MM.1S (cell line): Measurements from ENCODE around the gene PRPH2.

Source experiments
- DNase-seq: peaks from one replicate; pipeline ENCODE4 v3.0.0-alpha.2; 2015
- H2AFZ ChIP-seq: fragments of 300-600 bp; sonication (generic); 2 replicates; pipeline ENCODE4 v1.6.0; 2016; ENCODE audit warnings: antibody characterized with exemption, low read length
- H3F3A ChIP-seq: fragments of 300-600 bp; sonication (generic); 2 replicates; pipeline ENCODE4 v1.6.1; 2016; ENCODE audit warnings: mild to moderate bottlenecking, antibody characterized with exemption, low read length, moderate library complexity, mixed read lengths; ENCODE audit not compliant: insufficient read depth
- H3K27ac ChIP-seq: fragments of 300-600 bp; sonication (generic); 2 replicates; pipeline ENCODE4 v1.5.1; 2016; ENCODE audit warnings: mild to moderate bottlenecking, low read length
- H3K27me3 ChIP-seq: fragments of 300-600 bp; sonication (generic); replicated peaks from 2 replicates; pipeline ENCODE4 v1.6.0; 2016; ENCODE audit warnings: low read length; ENCODE audit not compliant: insufficient read depth
- H3K36me3 ChIP-seq: fragments of 300-600 bp; sonication (generic); replicated peaks from 2 replicates; pipeline ENCODE4 v1.6.1; 2016; ENCODE audit warnings: mild to moderate bottlenecking, low read length, mixed read lengths; ENCODE audit not compliant: insufficient read depth
- H3K4me1 ChIP-seq: fragments of 300-600 bp; sonication (generic); 2 replicates; pipeline ENCODE4 v1.6.1; 2016; ENCODE audit warnings: low read length, mixed read lengths
- H3K4me2 ChIP-seq: fragments of 300-600 bp; sonication (generic); 2 replicates; pipeline ENCODE4 v1.6.0; 2016; ENCODE audit warnings: low read depth, low read length
- H3K4me3 ChIP-seq: fragments of 300-600 bp; sonication (generic); 2 replicates; pipeline ENCODE4 v1.5.1; 2016; ENCODE audit warnings: low read length, mixed read lengths
- H3K79me2 ChIP-seq: fragments of 300-600 bp; sonication (generic); 2 replicates; pipeline ENCODE4 v1.6.1; 2016; ENCODE audit warnings: mixed run types, low read length, mixed read lengths
- H3K9ac ChIP-seq: fragments of 300-600 bp; sonication (generic); 2 replicates; pipeline ENCODE4 v1.6.1; 2016; ENCODE audit warnings: low read length, mixed read lengths
- H3K9me2 ChIP-seq: fragments of 300-600 bp; sonication (generic); replicated peaks from 2 replicates; pipeline ENCODE4 v1.6.1; 2016; ENCODE audit warnings: mild to moderate bottlenecking, low read length, mixed read lengths; ENCODE audit not compliant: insufficient read depth
- H3K9me3 ChIP-seq: fragments of 300-600 bp; sonication (generic); replicated peaks from 2 replicates; pipeline ENCODE4 v1.6.1; 2016; ENCODE audit warnings: mild to moderate bottlenecking, low read length, mixed read lengths; ENCODE audit not compliant: insufficient read depth
- H4K20me1 ChIP-seq: fragments of 300-600 bp; sonication (generic); 2 replicates; pipeline ENCODE4 v1.6.1; 2016; ENCODE audit warnings: mild to moderate bottlenecking, low read length, moderate library complexity, mixed read lengths; ENCODE audit not compliant: insufficient read depth
- EZH2 ChIP-seq: fragments of 300-600 bp; sonication (generic); optimal IDR thresholded peaks from 2 replicates; pipeline ENCODE3; 2017; ENCODE audit warnings: low read depth, mild to moderate bottlenecking, antibody characterized with exemption, low read length, mixed read lengths
- EZH2phosphoT487 ChIP-seq: fragments of 300-600 bp; sonication (generic); IDR thresholded peaks from 2 replicates; pipeline ENCODE4 v1.6.1; 2018; ENCODE audit warnings: antibody characterized with exemption, low read length
- TF ChIP-seq, protein P1 (sequence below): fragments of 300-600 bp; sonication (generic); IDR thresholded peaks from 2 replicates; pipeline ENCODE4 v1.5.1; 2016; ENCODE audit warnings: antibody characterized with exemption, low read length, mixed read lengths

PRPH2 gene

DNA sequence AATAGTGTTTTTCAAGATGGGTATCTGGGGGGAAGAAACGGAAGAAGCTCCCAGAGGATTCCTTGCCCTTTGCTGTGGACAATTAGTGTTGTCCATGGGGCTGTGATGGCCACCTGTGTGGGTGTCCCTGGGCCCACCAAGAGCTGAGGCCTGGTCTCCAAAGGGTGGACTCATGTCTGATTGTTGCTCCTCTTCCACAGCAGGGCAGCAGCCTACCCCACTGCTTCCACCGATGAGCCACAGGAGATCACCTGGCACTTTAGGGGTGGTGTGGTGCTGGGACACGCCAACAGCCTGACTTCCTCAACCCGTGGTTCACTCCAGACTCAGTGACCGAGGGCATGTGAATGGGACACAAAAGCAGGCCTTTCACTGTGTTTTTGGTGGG is 25.1 kb downstream of the PRPH2 start:
- Histone ChIP-seq H3K4me1 (no peaks in the 10 kb centered on the region; the same call in 1 of the 2 replicates), H3K79me2 (no peaks in the 10 kb centered on the region), H3K9ac (no peak overlapping the region), H3K4me3 (no peak overlapping the region), H3K27me3 (no peaks in the 10 kb centered on the region), H3K4me2 (no peak overlapping the region), H3K27ac (no peak overlapping the region), H3K9me2 (no peaks in the 10 kb centered on the region), H3K9me3 (no peaks in the 10 kb centered on the region), H2AFZ (no peak overlapping the region), H4K20me1 (no peaks in the 10 kb centered on the region), H3F3A (peaks cover 6% of the 10 kb centered on the region), H3K36me3 (0 out of 2 replicates have a peak, but pooled peaks cover 4% of the 10 kb centered on the region)
- TF ChIP-seq EZH2 (no peak), EZH2phosphoT487 (no peak)
- TF ChIP-seq, protein P1, sequence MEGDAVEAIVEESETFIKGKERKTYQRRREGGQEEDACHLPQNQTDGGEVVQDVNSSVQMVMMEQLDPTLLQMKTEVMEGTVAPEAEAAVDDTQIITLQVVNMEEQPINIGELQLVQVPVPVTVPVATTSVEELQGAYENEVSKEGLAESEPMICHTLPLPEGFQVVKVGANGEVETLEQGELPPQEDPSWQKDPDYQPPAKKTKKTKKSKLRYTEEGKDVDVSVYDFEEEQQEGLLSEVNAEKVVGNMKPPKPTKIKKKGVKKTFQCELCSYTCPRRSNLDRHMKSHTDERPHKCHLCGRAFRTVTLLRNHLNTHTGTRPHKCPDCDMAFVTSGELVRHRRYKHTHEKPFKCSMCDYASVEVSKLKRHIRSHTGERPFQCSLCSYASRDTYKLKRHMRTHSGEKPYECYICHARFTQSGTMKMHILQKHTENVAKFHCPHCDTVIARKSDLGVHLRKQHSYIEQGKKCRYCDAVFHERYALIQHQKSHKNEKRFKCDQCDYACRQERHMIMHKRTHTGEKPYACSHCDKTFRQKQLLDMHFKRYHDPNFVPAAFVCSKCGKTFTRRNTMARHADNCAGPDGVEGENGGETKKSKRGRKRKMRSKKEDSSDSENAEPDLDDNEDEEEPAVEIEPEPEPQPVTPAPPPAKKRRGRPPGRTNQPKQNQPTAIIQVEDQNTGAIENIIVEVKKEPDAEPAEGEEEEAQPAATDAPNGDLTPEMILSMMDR: no peak
- no peak for DNase-seq

DNA sequence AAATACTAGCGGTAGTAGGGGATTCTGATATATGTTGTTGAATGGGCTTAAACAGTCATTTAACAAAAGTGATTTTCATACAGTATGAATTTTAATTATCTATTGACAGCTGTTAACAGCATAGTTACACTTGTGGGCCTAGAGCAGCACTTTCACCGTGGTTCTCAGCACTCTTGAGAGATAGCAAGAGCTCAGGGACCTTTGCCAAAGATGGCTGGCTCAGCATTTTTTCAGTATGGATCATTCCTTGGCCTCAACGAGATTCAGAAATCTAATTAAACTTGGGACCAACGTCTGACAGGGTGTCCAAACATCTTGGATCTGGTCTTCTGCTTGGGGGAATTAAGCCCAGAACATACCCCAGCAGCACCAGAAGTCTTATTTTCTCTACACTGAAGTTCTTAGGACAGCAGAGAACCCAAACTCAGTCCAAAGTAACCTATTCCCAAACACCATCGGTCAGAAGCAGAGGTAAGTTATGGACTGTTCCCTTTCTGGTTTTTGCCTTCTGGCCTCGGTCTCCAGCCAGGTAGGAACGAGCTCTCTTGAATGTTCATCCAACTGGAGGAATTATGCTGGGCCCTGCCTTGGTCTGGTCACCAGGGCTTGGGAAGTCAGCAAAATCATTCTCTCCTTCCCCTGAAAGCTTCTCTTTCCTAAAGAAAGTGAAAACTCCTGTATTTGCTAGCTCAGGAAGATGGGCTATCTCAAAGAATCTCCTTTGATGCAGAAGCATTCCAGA is 25.7 kb downstream of the PRPH2 start:
- H3K36me3 ChIP-seq: 0 out of 2 replicates have a peak, but pooled peaks cover 4% of the 10 kb centered on the region
- H3K79me2 ChIP-seq: no peaks in the 10 kb centered on the region
- peaks cover under 1% of the 10 kb centered on the region; the same call in 1 of the 2 replicates for H3F3A ChIP-seq
- no peak overlapping the region for H3K27ac ChIP-seq
- no peak overlapping the region for H2AFZ ChIP-seq
- no peak overlapping the region for H3K9ac ChIP-seq
- no peaks in the 10 kb centered on the region for H3K9me2 ChIP-seq
- H3K9me3 ChIP-seq: no peaks in the 10 kb centered on the region
- no peaks in the 10 kb centered on the region for H4K20me1 ChIP-seq
- H3K27me3 ChIP-seq: no peaks in the 10 kb centered on the region
- H3K4me1 ChIP-seq: no peaks in the 10 kb centered on the region
- DNase-seq: no peak
- no peak overlapping the region for H3K4me2 ChIP-seq
- no peak for TF ChIP-seq EZH2
- TF ChIP-seq, protein P1: no peak
- TF ChIP-seq EZH2phosphoT487: no peak
- no peak overlapping the region for H3K4me3 ChIP-seq

DNA sequence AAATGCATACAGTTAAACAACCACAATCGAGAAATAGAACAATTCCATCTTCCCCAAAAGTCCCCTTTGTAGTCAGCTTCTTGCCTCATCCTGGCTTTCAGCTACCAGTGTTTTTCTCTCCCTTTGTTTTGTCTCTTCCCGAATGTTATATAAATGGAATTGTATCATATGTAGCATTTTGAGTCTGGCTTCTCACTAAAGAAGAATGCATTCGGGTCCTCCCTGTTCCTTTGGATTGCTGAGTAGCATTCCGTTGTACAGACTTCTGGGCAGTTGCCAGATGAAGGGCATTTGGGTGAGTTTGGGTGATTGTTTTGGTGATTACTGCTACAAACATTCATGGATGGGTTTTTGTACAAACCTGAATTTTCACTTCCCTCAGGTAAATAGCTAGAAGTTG is 27.8 kb downstream of the PRPH2 start:
- no peaks in the 10 kb centered on the region for H3K9me2 ChIP-seq
- no peak overlapping the region for H3K9ac ChIP-seq

More for the DNA sequence above, 27.8 kb downstream of the PRPH2 start:
- H3K4me2 ChIP-seq: no peak overlapping the region
- no peak overlapping the region for H3K27ac ChIP-seq
- no peaks in the 10 kb centered on the region for H3K4me1 ChIP-seq
- H3F3A ChIP-seq: no peaks in the 10 kb centered on the region
- no peak overlapping the region for H3K4me3 ChIP-seq
- no peaks in the 10 kb centered on the region for H3K27me3 ChIP-seq
- no peak for TF ChIP-seq EZH2phosphoT487
- TF ChIP-seq, protein P1: no peak
- TF ChIP-seq EZH2: no peak
- no peaks in the 10 kb centered on the region for H3K79me2 ChIP-seq
- H3K36me3 ChIP-seq: 0 out of 2 replicates have a peak, but pooled peaks cover 4% of the 10 kb centered on the region
- no peak overlapping the region for H2AFZ ChIP-seq
- H3K9me3 ChIP-seq: no peaks in the 10 kb centered on the region
- no peaks in the 10 kb centered on the region for H4K20me1 ChIP-seq
- no peak for DNase-seq
